Sigmoid colon (tissue), 4 donors: Measurements from ENCODE around the gene CNIH3.

ENCODE experiments used
- POLR2A ChIP-seq, 2 donors: fragments of 450-650 bp; IDR thresholded peaks; one replicate each; pipeline ENCODE4 v1.6.1; 2016; ENCODE audit warnings: antibody characterized with exemption in 2 of 2, mild to moderate bottlenecking in 2 of 2, moderate library complexity in 2 of 2
- POLR2AphosphoS5 ChIP-seq, 4 donors: sonication (generic); formaldehyde crosslinking; IDR thresholded peaks; one replicate each; pipeline ENCODE4 v1.6.1; 2017; ENCODE audit warnings: antibody characterized with exemption in 4 of 4
- TF ChIP-seq, protein P1 (sequence below), 4 experiments: fragments of 450-650 bp in 3 of 4; fragments of 200-600 bp in 1 of 4; IDR thresholded peaks; one replicate each; pipeline ENCODE4 v1.5.1; 2016 to 2019; ENCODE audit warnings: antibody characterized with exemption in 4 of 4, mild to moderate bottlenecking in 3 of 4, moderate library complexity in 2 of 4

DNA sequence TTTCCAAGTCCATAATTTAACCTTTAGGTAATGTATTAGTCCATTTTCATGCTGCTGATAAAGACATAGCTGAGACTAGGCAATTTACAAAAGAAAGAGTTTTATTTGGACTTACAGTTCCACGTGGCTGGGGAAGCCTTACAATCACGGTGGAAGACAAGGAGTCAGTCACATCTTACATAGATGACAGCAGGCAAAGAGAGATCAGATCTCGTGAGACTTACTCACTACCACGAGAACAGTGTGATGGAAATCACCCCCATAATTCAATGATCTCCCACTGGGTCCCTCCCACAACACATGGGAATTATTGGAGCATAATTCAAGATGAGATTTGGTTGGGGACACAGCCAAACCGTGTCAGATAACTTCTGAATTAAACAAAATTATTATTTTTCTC is 44.0 kb downstream of the CNIH3 start:
- TF ChIP-seq, protein P1, sequence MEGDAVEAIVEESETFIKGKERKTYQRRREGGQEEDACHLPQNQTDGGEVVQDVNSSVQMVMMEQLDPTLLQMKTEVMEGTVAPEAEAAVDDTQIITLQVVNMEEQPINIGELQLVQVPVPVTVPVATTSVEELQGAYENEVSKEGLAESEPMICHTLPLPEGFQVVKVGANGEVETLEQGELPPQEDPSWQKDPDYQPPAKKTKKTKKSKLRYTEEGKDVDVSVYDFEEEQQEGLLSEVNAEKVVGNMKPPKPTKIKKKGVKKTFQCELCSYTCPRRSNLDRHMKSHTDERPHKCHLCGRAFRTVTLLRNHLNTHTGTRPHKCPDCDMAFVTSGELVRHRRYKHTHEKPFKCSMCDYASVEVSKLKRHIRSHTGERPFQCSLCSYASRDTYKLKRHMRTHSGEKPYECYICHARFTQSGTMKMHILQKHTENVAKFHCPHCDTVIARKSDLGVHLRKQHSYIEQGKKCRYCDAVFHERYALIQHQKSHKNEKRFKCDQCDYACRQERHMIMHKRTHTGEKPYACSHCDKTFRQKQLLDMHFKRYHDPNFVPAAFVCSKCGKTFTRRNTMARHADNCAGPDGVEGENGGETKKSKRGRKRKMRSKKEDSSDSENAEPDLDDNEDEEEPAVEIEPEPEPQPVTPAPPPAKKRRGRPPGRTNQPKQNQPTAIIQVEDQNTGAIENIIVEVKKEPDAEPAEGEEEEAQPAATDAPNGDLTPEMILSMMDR (IDR thresholded peaks at IDR 0.05) = no peak
- TF ChIP-seq POLR2A (IDR thresholded peaks at IDR 0.05) = no peak
- no peak for TF ChIP-seq POLR2AphosphoS5 (IDR thresholded peaks at IDR 0.05)
